GM18951 (cell line): ENCODE results near the gene C4orf54.

ENCODE experiments used
- POLR2A ChIP-seq: IDR thresholded peaks from 4 replicates; pipeline ENCODE4 v1.6.1; 2011; ENCODE audit warnings: mild to moderate bottlenecking; ENCODE audit not compliant: insufficient read length, insufficient read depth; ENCODE audit errors: extremely low read depth
- in situ Hi-C: fragments of 300-500 bp; cut with MboI; formaldehyde crosslinking; loops from one replicate; pipeline ENCODE4 v1.12.0; 2022; ENCODE audit warnings: low sequenced_read_pairs, mixed read lengths, inconsistent platforms; ENCODE audit not compliant: unreplicated experiment

The C4orf54 gene

GRCh38 chr4:99624141-99624719, 33.4 kb downstream of the C4orf54 start:
- TF ChIP-seq POLR2A = no peak
- in situ Hi-C loops = no loop called here

GRCh38 chr4:99622341-99622740, 35.3 kb downstream of the C4orf54 start:
- in situ Hi-C loops = no loop called here
- no peak for TF ChIP-seq POLR2A

GRCh38 chr4:99617374-99617773, 40.3 kb downstream of the C4orf54 start:
- TF ChIP-seq POLR2A = no peak
- in situ Hi-C loops = no loop called here

- in situ Hi-C loops = no loop called here
These were observed 42.3 kb downstream of the C4orf54 start for GRCh38 chr4:99615170-99615820.

GRCh38 chr4:99614491-99614890, 43.1 kb downstream of the C4orf54 start:
- no peak for TF ChIP-seq POLR2A

More at GRCh38 chr4:99615170-99615820, 42.3 kb downstream of the C4orf54 start:
- no peak for TF ChIP-seq POLR2A

GRCh38 chr4:99612704-99613103, 44.9 kb downstream of the C4orf54 start:
- no peak for TF ChIP-seq POLR2A
- in situ Hi-C loops = no loop called here

More at GRCh38 chr4:99614491-99614890, 43.1 kb downstream of the C4orf54 start:
- in situ Hi-C loops = no loop called here

GRCh38 chr4:99612281-99612680, 45.3 kb downstream of the C4orf54 start:
- in situ Hi-C loops = no loop called here
- TF ChIP-seq POLR2A = no peak

GRCh38 chr4:99610605-99611175, 46.9 kb downstream of the C4orf54 start:
- in situ Hi-C loops = no loop called here
- no peak for TF ChIP-seq POLR2A

- TF ChIP-seq POLR2A = no peak
- in situ Hi-C loops = no loop called here
These were observed 49.2 kb downstream of the C4orf54 start for GRCh38 chr4:99608417-99608816.
